GM12878 (cell line): ENCODE data around the gene CD2. TPM values are rescaled to one million over a fixed set of nuclear protein-coding genes. Genes with fewer than 3 reads are reported as not detected.

ENCODE experiments used
- ATAC-seq: fragments of 200-7000 bp; cut with Tn5 transposase; 3 replicates; pipeline ENCODE4 v1.9.1; 2020; ENCODE audit warnings: mild to moderate bottlenecking, moderate library complexity
- BruUV-seq: library from RNA; stranded (reverse); fragments of 400-500 nt; replicated peaks from 2 replicates; lab custom pipeline; 2021; lab: Mats Ljungman, UMichigan
- CTCF ChIA-PET: fragments of 300-600 bp; sonication (Branson Sonifier 250); formaldehyde crosslinking; extraction: SDS; loops from one replicate; lab custom pipeline; 2021; ENCODE audit warnings: inconsistent platforms; lab: Yijun Ruan, JAX
- POLR2A ChIA-PET: fragments of 350-600 bp; formaldehyde crosslinking; extraction: SDS; loops from one replicate; lab custom pipeline; 2021; ENCODE audit warnings: inconsistent platforms; lab: Charles Lee
- RAD21 ChIA-PET: fragments of 300-600 bp; sonication (Branson Sonifier 250); formaldehyde crosslinking; loops from one replicate; lab custom pipeline; 2023; ENCODE audit warnings: antibody characterized with exemption; ENCODE audit not compliant: unreplicated experiment; lab: Charles Lee
- SMC1A ChIA-PET: fragments of 300-600 bp; sonication (Branson Sonifier 250); formaldehyde crosslinking; loops from one replicate; lab custom pipeline; 2023; ENCODE audit not compliant: unreplicated experiment, uncharacterized antibody; lab: Charles Lee
- DNase-seq: peaks from one replicate; pipeline ENCODE4 v3.0.0-alpha.2; 2011; ENCODE audit warnings: low read depth, low spot score
- FAIRE-seq: peaks from 3 replicates; lab custom pipeline; 2011; peaks lifted over from hg19 to GRCh38; lab: Jason Lieb, UNC
- H2AFZ ChIP-seq: 2 replicates; pipeline ENCODE4 v1.6.0; 2011; ENCODE audit warnings: low read depth, low read length, control low read depth; ENCODE audit not compliant: control insufficient read depth
- H3K27ac ChIP-seq: 2 replicates; pipeline ENCODE4 v1.5.1; 2011; ENCODE audit warnings: control low read depth; ENCODE audit not compliant: control insufficient read depth, insufficient read depth
- H3K27me3 ChIP-seq, 2 experiments: replicated peaks in 1 of 2; 2 replicates each; pipeline versions ENCODE4 v1.6.0 to v1.6.1; 2011; ENCODE audit warnings: low read length in 1 of 2; ENCODE audit not compliant: control insufficient read depth in 2 of 2, insufficient read depth in 2 of 2
- H3K36me3 ChIP-seq, 2 experiments: 2 replicates each; pipeline ENCODE4 v1.5.1; 2011; ENCODE audit warnings: low read length in 1 of 2; ENCODE audit not compliant: control insufficient read depth in 2 of 2, insufficient read depth in 2 of 2
- H3K4me1 ChIP-seq: 2 replicates; pipeline ENCODE4 v1.6.1; 2011; ENCODE audit warnings: mild to moderate bottlenecking, low read length, moderate library complexity, mixed read lengths; ENCODE audit not compliant: control insufficient read depth, insufficient read depth
- H3K4me2 ChIP-seq: 2 replicates; pipeline ENCODE4 v1.6.0; 2011; ENCODE audit warnings: control low read depth; ENCODE audit not compliant: control insufficient read depth, insufficient read depth
- H3K4me3 ChIP-seq: fragments of 200-600 bp; sonication (generic); 2 replicates; pipeline ENCODE4 v1.5.1; 2016
- H3K79me2 ChIP-seq: 2 replicates; pipeline ENCODE4 v1.6.0; 2011; ENCODE audit warnings: low read length; ENCODE audit not compliant: control insufficient read depth, insufficient read depth
- H3K9ac ChIP-seq: 2 replicates; pipeline ENCODE4 v1.8.0; 2011; ENCODE audit warnings: low read length, control low read depth, mixed read lengths; ENCODE audit not compliant: control insufficient read depth, insufficient read depth
- H3K9me3 ChIP-seq: replicated peaks from 3 replicates; pipeline ENCODE4 v1.5.1; 2011; ENCODE audit warnings: mild to moderate bottlenecking, low read length; ENCODE audit not compliant: control insufficient read depth, insufficient read depth
- H4K20me1 ChIP-seq: 2 replicates; pipeline ENCODE4 v1.6.0; 2011; ENCODE audit not compliant: control insufficient read depth, insufficient read depth
- CEBPB ChIP-seq, 2 experiments: fragments of 150-350 bp in 1 of 2; IDR thresholded peaks; 2 replicates each; pipeline ENCODE4 v1.6.1; 2012 to 2014; ENCODE audit warnings: low read depth in 2 of 2, low read length in 2 of 2, borderline replicate concordance in 1 of 2, inconsistent platforms in 1 of 2
- CTCF ChIP-seq, 3 experiments: IDR thresholded peaks in 2 of 3; conservative IDR thresholded peaks in 1 of 3; 2 replicates each; pipeline ENCODE4 v1.5.1; 2011; ENCODE audit warnings: low read depth in 3 of 3, low read length in 3 of 3, mild to moderate bottlenecking in 3 of 3, control low read depth in 2 of 3, moderate library complexity in 2 of 3, inconsistent platforms in 1 of 3, mixed read lengths in 1 of 3; ENCODE audit not compliant: control insufficient read depth in 2 of 3, insufficient read depth in 1 of 3; ENCODE audit errors: extremely low read depth in 1 of 3
- FOS ChIP-seq: IDR thresholded peaks from 3 replicates; pipeline ENCODE4 v1.6.1; 2011; ENCODE audit warnings: borderline replicate concordance; ENCODE audit not compliant: insufficient read length; ENCODE audit errors: extremely low read depth
- FOXM1 ChIP-seq: IDR thresholded peaks from 2 replicates; pipeline ENCODE4 v1.6.1; 2012; ENCODE audit warnings: low read depth, mild to moderate bottlenecking, inconsistent platforms, low read length, moderate library complexity
- HCFC1 ChIP-seq: fragments of 150-350 bp; IDR thresholded peaks from 2 replicates; pipeline ENCODE4 v1.6.1; 2014; ENCODE audit warnings: low read length
- HDAC2 ChIP-seq: fragments of 200-600 bp; sonication (generic); IDR thresholded peaks from 2 replicates; pipeline ENCODE4 v1.6.1; 2017
- PAX8 ChIP-seq: fragments of 450-650 bp; IDR thresholded peaks from 2 replicates; pipeline ENCODE4 v1.6.1; 2017; ENCODE audit warnings: mild to moderate bottlenecking, moderate library complexity
- ZBED1 ChIP-seq: IDR thresholded peaks from 2 replicates; pipeline ENCODE4 v1.6.1; 2016; ENCODE audit warnings: borderline replicate concordance
- ZBTB40 ChIP-seq: fragments of 450-650 bp; IDR thresholded peaks from 2 replicates; pipeline ENCODE4 v1.6.1; 2016; ENCODE audit warnings: mild to moderate bottlenecking, moderate library complexity, borderline replicate concordance
- WGBS: methylation state at CpG from one replicate; pipeline ENCODE4 v1.1.6; 2016; ENCODE audit warnings: low lambda C conversion rate; ENCODE audit not compliant: insufficient replicate concordance, insufficient coverage; ENCODE audit errors: missing lambda C conversion rate; 5-methylcytosine and 5-hydroxymethylcytosine counted together
- in situ Hi-C: fragments of 300-500 bp; cut with MboI; formaldehyde crosslinking; loops from 9 replicates; pipeline ENCODE4 v1.14.3; 2018; ENCODE audit warnings: mixed read lengths
- intact Hi-C: fragments of 100-400 bp; cut with micrococcal nuclease; formaldehyde crosslinking; loops from one replicate; pipeline ENCODE4 v1.14.2; 2022; ENCODE audit not compliant: unreplicated experiment
- polyA plus RNA-seq, 11 experiments: library from polyadenylated mRNA; depleted of rRNA in 4 of 11; unstranded in 6 of 11; stranded (reverse) in 5 of 11; fragments of >200 nt; fragmentation: Nextera tagmentation in 4 of 11; fragmentation: Illumina TruSeq in 1 of 11; extraction: Ambion mirVana in 4 of 11; extraction: Trizol in 1 of 11; gene quantifications; 1 replicate in 1 of 11; 2 replicates in 10 of 11; pipeline versions ENCODE4 v1.2.1 to v1.2.3, GENCODE V29; 2011 to 2016; ENCODE audit warnings: inconsistent platforms in 2 of 11, missing spikeins in 2 of 11, low read depth in 1 of 11
- total RNA-seq, 4 experiments: library from RNA; depleted of rRNA in 3 of 4; stranded (reverse); fragments of >200 nt in 3 of 4; fragmentation: Illumina TruSeq in 1 of 4; extraction: Trizol in 1 of 4; gene quantifications; 2 replicates each; pipeline versions ENCODE4 v1.2.1 to v1.2.3, GENCODE V29; 2013 to 2021

Gene CD2
- total and polyA plus RNA-seq, 10 of the 15 experiments (the other 5 are each of a cell fraction or from before 2014, with no cell fraction given): 0.15 to 4.3 (median 2.8) TPM

- TF ChIP-seq PAX8: no peak
Measured at GRCh38 chr1:116733476-116734365, 20.5 kb upstream of the CD2 start (continued).

GRCh38 chr1:116735246-116735645, 19.0 kb upstream of the CD2 start:
- H3K4me1 ChIP-seq: peaks cover 35% of the 10 kb centered on the region
- POLR2A ChIA-PET: interaction anchor here (1.6 kb wide), 1 partner anchor 322 kb away, joined by 4 read pairs; no protein-coding TSS in a partner anchor
- H2AFZ ChIP-seq: no peak overlapping the region
- TF ChIP-seq FOXM1 (no peak), HCFC1 (no peak), ZBED1 (no peak), ZBTB40 (no peak), CTCF (IDR thresholded peaks at IDR 0.05 in 2 of 3, conservative IDR thresholded peaks at IDR 0.05 in 1 of 3; ENCODE audit: control insufficient read depth in 2 of 3, extremely low read depth in 1 of 3, insufficient read depth in 1 of 3, low read depth in 3 of 3, low read length in 3 of 3) (no peak), FOS (no peak), CEBPB (IDR thresholded peaks at IDR 0.05; ENCODE audit: borderline replicate concordance in 1 of 2, low read depth in 2 of 2, low read length in 2 of 2) (no peak), HDAC2 (no peak)
- BruUV-seq: no TSS peak
- no peak overlapping the region for H3K4me3 ChIP-seq
- RAD21 ChIA-PET: no interaction called here
- H3K9ac ChIP-seq: no peak overlapping the region
- FAIRE-seq: no peak
- H3K9me3 ChIP-seq: no peaks in the 10 kb centered on the region; the same call in 2 of the 3 replicates
- SMC1A ChIA-PET: interaction anchor here (0.6 to 3.6 kb wide), 2 partner anchors 35 to 196 kb away, joined by 3 to 15 read pairs; no protein-coding TSS in a partner anchor
- no peaks in the 10 kb centered on the region for H3K79me2 ChIP-seq
- in situ Hi-C loops: loop anchor here (5.0 kb wide), 2 partner anchors 87 to 317 kb away; no protein-coding TSS in a partner anchor
- no peak for ATAC-seq
- H3K27me3 ChIP-seq: no peaks in the 10 kb centered on the region
- no peak for DNase-seq
- no peak overlapping the region for H3K4me2 ChIP-seq
- H3K36me3 ChIP-seq: no peaks in the 10 kb centered on the region
- CTCF ChIA-PET: interaction anchor here (4.1 kb wide), 1 partner anchor 11 kb away, joined by 50 read pairs; no protein-coding TSS in a partner anchor
- intact Hi-C loops: no loop called here
- H4K20me1 ChIP-seq: no peaks in the 10 kb centered on the region
- no peak overlapping the region for H3K27ac ChIP-seq
- 88% methylated on average over 8 of the region's 8 CpGs for WGBS
